Loucy (cell line): ENCODE measurements around the gene DHRS4.
"Not testable (repeated sequence)": the region's sequence is repeated elsewhere in the genome, so short reads cannot be mapped to it uniquely, and the experiment has no call there.

ENCODE experiments used
- CTCF ChIP-seq: fragments of 200-600 bp; sonication (generic); conservative IDR thresholded peaks from 2 replicates; pipeline ENCODE4 v1.5.1; 2014; ENCODE audit warnings: mild to moderate bottlenecking, antibody characterized with exemption, low read length
- EZH2phosphoT487 ChIP-seq: fragments of 200-600 bp; IDR thresholded peaks from 2 replicates; pipeline ENCODE4 v1.6.1; 2018; ENCODE audit warnings: antibody characterized with exemption, mild to moderate bottlenecking, moderate library complexity, borderline replicate concordance

- TF ChIP-seq CTCF: peak; percentile 16; the same call in 1 of the 2 replicates
- not testable (repeated sequence) for TF ChIP-seq EZH2phosphoT487
Observed at GRCh38 chr14:23954279-23954614, 677 bp downstream of the DHRS4 start.
